RWPE1 (cell line): ENCODE results near the gene TNFRSF14.
"Not testable (repeated sequence)": the region's sequence is repeated elsewhere in the genome, so short reads cannot be mapped to it uniquely, and the experiment has no call there.

Experiments
- CTCF ChIA-PET: fragments of 350-600 bp; sonication (Branson Sonifier 250); formaldehyde crosslinking; extraction: SDS; loops from one replicate; lab custom pipeline; 2021; lab: Yijun Ruan, JAX
- POLR2A ChIA-PET: fragments of 400-600 bp; formaldehyde crosslinking; extraction: SDS; loops from one replicate; lab custom pipeline; 2020; ENCODE audit warnings: antibody characterized with exemption; ENCODE audit not compliant: low non-redundant PET; lab: Yijun Ruan, JAX
- DNase-seq: peaks from one replicate; pipeline ENCODE4 v3.0.0; 2012; ENCODE audit warnings: low spot score
- H3K27ac ChIP-seq: fragments of 450-650 bp; 2 replicates; pipeline ENCODE4 v1.5.1; 2017
- TF ChIP-seq, protein P1 (sequence below): fragments of 450-650 bp; conservative IDR thresholded peaks from 2 replicates; pipeline ENCODE4 v1.5.1; 2017; ENCODE audit warnings: low read depth, mild to moderate bottlenecking

Gene TNFRSF14

DNA sequence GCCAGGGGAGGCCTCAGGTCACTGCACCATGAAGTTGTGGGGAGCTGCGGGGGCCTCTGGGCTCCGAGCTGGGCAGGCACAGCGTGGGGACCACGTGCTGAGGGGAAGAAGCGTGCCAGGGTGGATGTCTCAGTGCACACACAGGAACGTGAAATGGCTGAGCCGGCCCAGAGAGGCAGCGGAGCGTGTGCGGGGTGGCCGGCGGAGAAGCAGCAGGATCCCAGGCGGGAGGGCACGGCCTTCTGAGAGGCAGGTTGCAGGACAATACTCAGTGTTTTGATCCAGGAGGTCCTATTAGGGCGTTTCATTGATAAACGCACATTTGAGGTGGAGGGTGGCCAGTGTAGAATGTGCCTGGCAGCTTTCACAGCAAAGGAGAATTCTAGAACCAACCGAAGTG is 12.9 kb downstream of the TNFRSF14 start:
- no peak for DNase-seq
- TF ChIP-seq, protein P1, sequence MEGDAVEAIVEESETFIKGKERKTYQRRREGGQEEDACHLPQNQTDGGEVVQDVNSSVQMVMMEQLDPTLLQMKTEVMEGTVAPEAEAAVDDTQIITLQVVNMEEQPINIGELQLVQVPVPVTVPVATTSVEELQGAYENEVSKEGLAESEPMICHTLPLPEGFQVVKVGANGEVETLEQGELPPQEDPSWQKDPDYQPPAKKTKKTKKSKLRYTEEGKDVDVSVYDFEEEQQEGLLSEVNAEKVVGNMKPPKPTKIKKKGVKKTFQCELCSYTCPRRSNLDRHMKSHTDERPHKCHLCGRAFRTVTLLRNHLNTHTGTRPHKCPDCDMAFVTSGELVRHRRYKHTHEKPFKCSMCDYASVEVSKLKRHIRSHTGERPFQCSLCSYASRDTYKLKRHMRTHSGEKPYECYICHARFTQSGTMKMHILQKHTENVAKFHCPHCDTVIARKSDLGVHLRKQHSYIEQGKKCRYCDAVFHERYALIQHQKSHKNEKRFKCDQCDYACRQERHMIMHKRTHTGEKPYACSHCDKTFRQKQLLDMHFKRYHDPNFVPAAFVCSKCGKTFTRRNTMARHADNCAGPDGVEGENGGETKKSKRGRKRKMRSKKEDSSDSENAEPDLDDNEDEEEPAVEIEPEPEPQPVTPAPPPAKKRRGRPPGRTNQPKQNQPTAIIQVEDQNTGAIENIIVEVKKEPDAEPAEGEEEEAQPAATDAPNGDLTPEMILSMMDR, result no peak
- ChIA-PET POLR2A (no interaction called here), CTCF (no interaction called here)
- H3K27ac ChIP-seq, result no peak overlapping the region

DNA sequence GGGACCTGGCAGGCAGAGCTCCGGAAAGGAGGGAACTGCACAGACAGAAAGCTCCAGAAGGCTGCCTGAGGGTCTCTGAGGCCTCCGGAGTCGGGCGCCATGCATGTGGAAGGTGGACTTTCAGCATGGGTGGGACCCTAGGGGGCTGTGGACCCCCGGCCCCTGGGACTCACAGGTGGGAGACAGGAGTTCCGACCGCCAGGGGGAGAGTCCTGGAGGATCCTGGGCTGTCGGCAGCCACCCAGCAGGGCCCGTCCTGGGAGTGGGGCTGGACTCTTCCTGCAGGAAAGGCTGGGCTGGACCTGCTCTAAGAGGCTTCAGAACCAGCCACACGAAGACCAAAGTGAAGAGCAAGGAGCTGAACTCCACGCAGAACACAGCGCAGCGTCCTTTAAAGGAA is 13.5 kb downstream of the TNFRSF14 start:
- H3K27ac ChIP-seq, POLR2A ChIA-PET, DNase-seq, CTCF ChIA-PET: not testable (repeated sequence)

DNA sequence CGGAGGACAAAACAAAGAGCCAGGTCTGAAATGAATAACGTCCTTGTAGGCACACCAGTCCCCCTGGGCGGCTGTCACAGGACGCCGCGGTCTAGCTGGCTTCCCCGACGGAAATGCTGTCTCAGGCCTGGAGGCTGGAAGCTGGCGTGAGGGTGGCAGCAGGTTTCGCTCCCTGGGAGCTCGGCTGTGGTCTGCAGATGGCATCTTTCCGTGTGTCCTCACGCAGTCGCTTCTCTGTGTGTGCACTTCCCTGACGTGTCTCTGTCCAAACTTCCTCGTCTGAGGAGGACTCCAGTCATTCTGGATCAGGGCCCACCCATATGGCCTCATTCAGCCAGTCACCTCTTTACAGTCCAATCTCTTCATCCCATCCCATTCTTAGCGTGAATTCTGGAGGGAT is 14.2 kb downstream of the TNFRSF14 start:
- DNase-seq, result no peak
- no peak overlapping the region for H3K27ac ChIP-seq
- CTCF ChIA-PET, result no interaction called here
- POLR2A ChIA-PET, result no interaction called here
- TF ChIP-seq, protein P1, result no peak

DNA sequence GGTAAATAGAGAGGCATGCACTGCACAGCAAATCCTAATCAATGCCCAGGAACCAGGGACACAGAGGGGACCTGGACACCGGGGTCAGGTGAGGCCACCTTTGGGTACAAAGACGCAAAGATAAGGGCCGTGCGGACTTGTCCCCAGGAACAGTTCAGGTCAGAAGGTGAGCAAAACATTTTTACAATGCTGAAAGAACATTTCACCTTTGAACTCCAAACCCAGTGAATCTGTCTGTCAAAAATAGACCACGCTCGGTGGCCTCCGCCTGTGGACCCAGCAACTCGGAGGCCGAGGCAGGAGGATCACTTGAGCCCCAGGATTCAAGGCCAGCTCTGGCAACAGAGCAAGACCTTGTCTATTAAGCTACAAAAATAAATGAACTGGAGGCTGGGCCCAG is 15.2 kb downstream of the TNFRSF14 start:
- ChIA-PET CTCF (no interaction called here), POLR2A (no interaction called here)
- TF ChIP-seq, protein P1, result no peak
- H3K27ac ChIP-seq, result no peak overlapping the region
- no peak for DNase-seq

DNA sequence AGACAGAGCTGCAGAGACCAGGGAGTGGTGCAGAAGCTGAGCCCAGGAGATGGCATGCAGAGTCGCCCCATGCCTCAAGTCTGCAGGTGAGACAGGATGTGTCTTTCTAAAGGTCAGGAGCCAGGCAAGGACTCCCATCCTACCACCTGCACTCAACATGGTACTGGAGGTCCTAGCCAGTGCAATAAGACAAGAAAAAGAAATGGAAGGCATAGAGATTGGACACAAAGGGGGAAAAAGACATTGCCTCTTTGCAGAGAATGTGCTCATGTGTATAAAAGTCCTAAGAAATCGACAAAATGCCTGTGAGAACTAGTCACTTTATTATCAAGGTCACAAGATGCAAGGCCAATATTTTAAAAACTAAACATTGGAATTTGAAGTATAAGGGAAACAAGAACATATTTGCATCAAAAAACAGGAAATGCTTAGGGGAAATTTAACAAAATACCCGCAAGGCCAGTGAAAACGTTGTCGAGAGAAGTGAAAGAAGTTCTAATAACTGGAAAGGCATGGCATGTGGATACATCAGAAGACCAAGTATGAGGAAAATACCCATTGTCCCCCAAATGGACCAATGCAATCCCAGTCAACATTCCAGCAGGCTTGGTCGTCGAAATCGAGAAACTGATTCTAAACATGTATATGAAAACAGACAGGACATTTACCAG is 17.2 kb downstream of the TNFRSF14 start:
- TF ChIP-seq, protein P1, result no peak

DNA sequence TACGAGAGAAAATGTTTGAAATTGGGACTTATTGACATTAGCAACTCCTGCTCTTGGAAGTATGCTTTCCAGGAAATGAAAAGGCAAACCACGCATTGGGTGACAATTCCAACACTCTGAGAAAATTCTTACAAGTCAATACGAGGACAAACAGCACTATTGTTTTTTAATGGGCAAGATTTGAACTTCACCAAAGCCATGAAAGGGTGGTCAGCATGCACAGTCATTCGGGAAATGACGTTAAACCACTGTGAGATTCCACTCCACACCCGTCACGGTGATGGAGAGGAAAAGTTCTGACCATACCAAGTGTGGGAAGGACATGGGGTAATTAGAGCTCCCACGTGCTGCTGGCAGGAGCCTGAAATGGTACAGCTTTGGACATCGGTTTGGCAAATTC is 18.2 kb downstream of the TNFRSF14 start:
- no peak for DNase-seq
- no peak overlapping the region for H3K27ac ChIP-seq
- ChIA-PET CTCF (interaction anchor here (0.6 kb wide), 1 partner anchor 297 kb away, joined by 3 read pairs; no protein-coding TSS in a partner anchor), POLR2A (no interaction called here)
- TF ChIP-seq, protein P1, result no peak

More for the DNA sequence above, 17.2 kb downstream of the TNFRSF14 start:
- DNase-seq, result no peak
- ChIA-PET CTCF (no interaction called here), POLR2A (interaction anchor here (0.6 kb wide), 1 partner anchor 56 kb away, joined by 3 read pairs; no protein-coding TSS in a partner anchor)
- no peak overlapping the region for H3K27ac ChIP-seq
